Cardiac muscle cell (in vitro differentiated cells and primary cell): ENCODE data around the gene CASQ2. TPM values are rescaled to one million over a fixed set of nuclear protein-coding genes. Genes with fewer than 3 reads are reported as not detected.

Experiments used
- DNase-seq, 2 donors: peaks; one replicate each; pipeline versions ENCODE4 v3.0.0 to v3.0.0-alpha.2; 2010 to 2017; ENCODE audit warnings: low read depth in 1 of 2, low spot score in 1 of 2
- H3K27ac ChIP-seq: fragments of 200-600 bp; sonication (generic); 2 replicates; pipeline ENCODE4 v1.5.1; 2016
- H3K27me3 ChIP-seq: fragments of 200-600 bp; sonication (generic); 2 replicates; pipeline ENCODE4 v1.6.0; 2016; ENCODE audit warnings: control low read depth
- H3K36me3 ChIP-seq: fragments of 200-600 bp; sonication (generic); 2 replicates; pipeline ENCODE4 v1.5.1; 2016; ENCODE audit warnings: control low read depth
- H3K4me1 ChIP-seq: fragments of 200-600 bp; sonication (generic); 2 replicates; pipeline ENCODE4 v1.8.1; 2017; ENCODE audit warnings: low read depth, mild to moderate bottlenecking, mixed run types
- H3K4me3 ChIP-seq: fragments of 200-600 bp; sonication (generic); 2 replicates; pipeline ENCODE4 v1.5.1; 2016; ENCODE audit warnings: mild to moderate bottlenecking
- H3K9me3 ChIP-seq: fragments of 200-600 bp; sonication (generic); 2 replicates; pipeline ENCODE4 v1.5.1; 2017; ENCODE audit warnings: low read depth, mild to moderate bottlenecking, control low read depth
- polyA plus RNA-seq: library from polyadenylated mRNA; unstranded; fragments of >200 nt; fragmentation: Nextera tagmentation; extraction: Ambion mirVana; gene quantifications from 2 replicates; pipeline ENCODE4 v1.2.1, GENCODE V29; 2016
- total RNA-seq: library from RNA; depleted of rRNA; stranded (reverse); fragments of >200 nt; gene quantifications from 2 replicates; pipeline ENCODE4 v1.2.3, GENCODE V29; 2016
- TF ChIP-seq, protein P1 (sequence below): IDR thresholded peaks from 2 replicates; pipeline ENCODE4 v1.5.1; 2012; ENCODE audit warnings: low read depth, mild to moderate bottlenecking, low read length

The CASQ2 gene
- total and polyA plus RNA-seq, 2 experiments from 2014 or later = 0.51 to 3.1 TPM

DNA sequence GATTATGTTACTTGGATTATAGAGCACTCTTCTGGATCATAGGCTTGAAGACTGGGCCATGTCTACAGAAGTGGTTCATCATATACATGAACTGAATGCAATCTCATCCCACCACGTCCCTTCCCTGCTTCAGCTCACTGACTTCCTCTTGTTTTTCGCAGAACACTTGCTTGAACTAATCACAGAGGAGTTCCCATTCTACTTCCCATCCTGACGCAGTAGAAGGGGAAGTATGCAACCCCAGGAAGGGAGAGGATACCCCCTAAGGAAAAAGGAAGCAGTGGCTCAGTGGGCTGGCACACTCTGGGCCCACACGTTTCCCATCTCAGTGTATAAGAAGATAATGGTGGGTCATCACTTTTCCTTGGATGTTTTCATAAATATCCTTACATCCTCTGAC lies 36.2 kb downstream of the CASQ2 start:
- TF ChIP-seq, protein P1, sequence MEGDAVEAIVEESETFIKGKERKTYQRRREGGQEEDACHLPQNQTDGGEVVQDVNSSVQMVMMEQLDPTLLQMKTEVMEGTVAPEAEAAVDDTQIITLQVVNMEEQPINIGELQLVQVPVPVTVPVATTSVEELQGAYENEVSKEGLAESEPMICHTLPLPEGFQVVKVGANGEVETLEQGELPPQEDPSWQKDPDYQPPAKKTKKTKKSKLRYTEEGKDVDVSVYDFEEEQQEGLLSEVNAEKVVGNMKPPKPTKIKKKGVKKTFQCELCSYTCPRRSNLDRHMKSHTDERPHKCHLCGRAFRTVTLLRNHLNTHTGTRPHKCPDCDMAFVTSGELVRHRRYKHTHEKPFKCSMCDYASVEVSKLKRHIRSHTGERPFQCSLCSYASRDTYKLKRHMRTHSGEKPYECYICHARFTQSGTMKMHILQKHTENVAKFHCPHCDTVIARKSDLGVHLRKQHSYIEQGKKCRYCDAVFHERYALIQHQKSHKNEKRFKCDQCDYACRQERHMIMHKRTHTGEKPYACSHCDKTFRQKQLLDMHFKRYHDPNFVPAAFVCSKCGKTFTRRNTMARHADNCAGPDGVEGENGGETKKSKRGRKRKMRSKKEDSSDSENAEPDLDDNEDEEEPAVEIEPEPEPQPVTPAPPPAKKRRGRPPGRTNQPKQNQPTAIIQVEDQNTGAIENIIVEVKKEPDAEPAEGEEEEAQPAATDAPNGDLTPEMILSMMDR = no peak
- no peak for DNase-seq
- H3K4me1 ChIP-seq = no peaks in the 10 kb centered on the region
- H3K9me3 ChIP-seq = no peaks in the 10 kb centered on the region
- H3K36me3 ChIP-seq = no peaks in the 10 kb centered on the region
- no peak overlapping the region for H3K4me3 ChIP-seq
- no peaks in the 10 kb centered on the region for H3K27me3 ChIP-seq
- H3K27ac ChIP-seq = no peak overlapping the region

DNA sequence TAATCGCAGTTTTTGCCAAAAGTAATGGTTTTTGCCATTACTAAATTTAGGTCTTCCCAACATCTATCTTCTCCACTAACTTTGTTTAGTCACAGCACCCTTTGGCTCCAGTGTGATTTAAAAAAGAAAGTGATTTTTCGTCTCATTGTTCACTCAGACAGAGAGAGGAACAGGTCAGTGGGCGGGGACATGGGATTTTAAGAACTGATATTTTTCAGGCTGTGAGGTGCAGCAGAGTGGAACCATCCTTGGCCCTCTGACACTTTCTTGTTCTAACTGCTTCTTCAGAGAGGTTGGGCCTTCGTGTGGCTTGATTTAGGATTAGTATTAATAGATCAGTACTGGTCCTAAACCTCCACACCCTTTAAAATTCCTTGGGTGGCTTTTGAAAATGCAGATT lies 38.8 kb downstream of the CASQ2 start:
- Histone ChIP-seq H3K27ac (no peak overlapping the region), H3K4me3 (no peak overlapping the region), H3K36me3 (no peaks in the 10 kb centered on the region), H3K9me3 (no peaks in the 10 kb centered on the region), H3K27me3 (no peaks in the 10 kb centered on the region), H3K4me1 (no peaks in the 10 kb centered on the region)
- DNase-seq = no peak
- TF ChIP-seq, protein P1 = no peak

DNA sequence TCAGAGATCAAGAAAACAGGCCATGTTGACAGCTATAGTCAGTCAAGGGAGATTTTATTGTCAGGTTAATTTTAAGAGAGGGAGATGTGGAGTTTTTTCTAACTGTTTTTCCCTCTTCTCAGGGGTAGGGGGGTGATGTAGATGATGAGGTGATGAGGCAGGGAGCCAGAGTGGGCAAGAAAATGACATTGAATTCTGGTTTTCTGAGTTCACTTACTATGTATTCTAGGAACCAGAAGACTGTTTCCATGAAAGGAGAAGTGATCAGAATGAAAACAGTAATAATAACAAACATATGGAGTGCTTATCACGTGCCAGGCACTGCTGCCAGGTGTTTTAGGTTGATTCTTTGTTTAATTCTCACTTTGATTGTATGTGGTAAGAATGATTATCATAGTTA lies 40.2 kb downstream of the CASQ2 start:
- Histone ChIP-seq H3K27ac (no peak overlapping the region), H3K4me1 (no peaks in the 10 kb centered on the region), H3K9me3 (no peaks in the 10 kb centered on the region), H3K4me3 (no peak overlapping the region), H3K36me3 (no peaks in the 10 kb centered on the region), H3K27me3 (no peaks in the 10 kb centered on the region)
- TF ChIP-seq, protein P1 = no peak
- DNase-seq = no peak

DNA sequence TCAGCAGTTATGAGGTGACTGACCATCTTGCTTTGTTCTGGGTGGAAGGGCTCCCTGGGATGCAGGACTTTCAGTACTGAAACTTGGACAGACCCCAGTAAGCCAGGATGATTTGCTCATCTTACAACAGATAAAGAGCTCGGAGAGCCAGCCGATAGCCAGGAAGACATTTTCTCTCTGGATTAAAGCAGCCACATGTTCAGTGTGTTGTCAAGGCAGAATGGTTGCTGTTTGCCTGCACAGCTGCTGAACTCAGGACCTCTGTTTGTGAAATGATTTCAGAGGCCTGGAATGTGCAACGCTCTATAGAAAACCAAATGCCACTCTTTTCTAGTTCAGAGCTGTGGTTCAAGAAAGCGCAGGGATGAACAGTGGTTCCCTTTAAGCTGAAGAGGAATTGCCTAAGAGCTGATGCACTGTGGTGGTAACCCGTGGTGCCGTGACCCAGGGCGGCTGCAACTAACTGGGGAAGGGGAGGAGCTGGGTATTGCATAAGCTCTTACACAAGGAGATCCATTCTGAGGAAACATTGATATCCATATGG lies 40.7 kb downstream of the CASQ2 start:
- TF ChIP-seq, protein P1 = no peak
- no peak overlapping the region for H3K27ac ChIP-seq
- H3K9me3 ChIP-seq = no peaks in the 10 kb centered on the region
- no peaks in the 10 kb centered on the region for H3K27me3 ChIP-seq
- no peak overlapping the region for H3K4me3 ChIP-seq
- H3K36me3 ChIP-seq = no peaks in the 10 kb centered on the region
- H3K4me1 ChIP-seq = no peaks in the 10 kb centered on the region
- peak in 1 of 2 donors; percentile 98 for DNase-seq

DNA sequence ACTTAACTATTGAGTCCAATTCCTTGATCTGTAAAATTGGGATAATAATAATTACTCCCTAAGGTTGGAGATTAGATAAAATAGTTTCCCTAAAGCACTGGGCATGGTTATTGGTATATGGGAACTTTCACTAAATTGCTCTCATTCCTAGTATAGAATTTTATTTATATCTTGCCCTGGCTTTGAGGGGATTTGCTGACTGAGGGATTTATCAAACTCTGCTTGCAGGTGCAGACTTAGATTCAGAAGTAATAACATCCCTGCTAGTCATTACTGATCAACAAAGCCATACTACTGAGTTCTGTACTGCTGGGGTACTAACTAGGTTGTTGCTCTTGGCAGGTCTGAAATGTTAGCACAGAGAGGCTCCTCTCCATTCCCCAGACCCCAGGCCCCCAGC lies 41.9 kb downstream of the CASQ2 start:
- TF ChIP-seq, protein P1 = no peak

More for the DNA sequence above, 41.9 kb downstream of the CASQ2 start:
- Histone ChIP-seq H3K9me3 (no peaks in the 10 kb centered on the region), H3K4me3 (no peak overlapping the region), H3K27me3 (no peaks in the 10 kb centered on the region), H3K27ac (no peak overlapping the region), H3K36me3 (no peaks in the 10 kb centered on the region), H3K4me1 (no peaks in the 10 kb centered on the region)
- DNase-seq = no peak
